ENCODE data around the gene BTBD19. TPM values are rescaled to one million over a fixed set of nuclear protein-coding genes. Genes with fewer than 3 reads are reported as not detected.

Gene BTBD19
- total and polyA plus RNA-seq, 2 donors (not counting 1 experiment from before 2014, with no cell fraction given), result 5.0 to 8.7 TPM

- Histone ChIP-seq H3K9ac (ENCODE audit: insufficient read depth, low read length) (no peak overlapping the region), H4K20me1 (ENCODE audit: control insufficient read depth, extremely low read depth, insufficient read depth, low read length) (no peaks in the 10 kb centered on the region), H3K4me2 (ENCODE audit: extremely low read depth, insufficient read depth, low read length) (peak overlapping the region; percentile 25), H3K4me3 (replicated peaks in 1 of 4; ENCODE audit: control extremely low read depth in 1 of 4, insufficient read depth in 1 of 4, low read depth in 3 of 4, low read length in 4 of 4) (no peak overlapping the region), H3K9me3 (ENCODE audit: control insufficient read depth, insufficient read depth, low read depth, low read length) (no peaks in the 10 kb centered on the region), H2AFZ (ENCODE audit: low read length) (no peak overlapping the region), H3K27ac (ENCODE audit: insufficient read depth, low read length) (no peak overlapping the region), H3K4me1 (ENCODE audit: control insufficient read depth, extremely low read depth, insufficient read depth, low read length) (peaks cover 8% of the 10 kb centered on the region), H3K36me3 (ENCODE audit: control insufficient read depth, insufficient read depth, low read length) (no peaks in the 10 kb centered on the region), H3K27me3 (ENCODE audit: control insufficient read depth, insufficient read depth, low read length) (no peaks in the 10 kb centered on the region), H3K79me2 (ENCODE audit: control insufficient read depth, insufficient read depth, low read length) (no peaks in the 10 kb centered on the region)
- DNase-seq (ENCODE audit: low read depth in 2 of 2), result no peak
- TF ChIP-seq CTCF (conservative IDR thresholded peaks at IDR 0.05 in 1 of 2, IDR thresholded peaks at IDR 0.05 in 1 of 2; ENCODE audit: low read depth in 1 of 2, low read length in 2 of 2) (no peak), EZH2 (IDR thresholded peaks at IDR 0.05; ENCODE audit: low read length, missing control alignments) (no peak)
Measured at GRCh38 chr1:44786841-44787426, 21.4 kb upstream of the BTBD19 start.

- Histone ChIP-seq H3K4me2 (ENCODE audit: extremely low read depth, insufficient read depth, low read length) (no peak overlapping the region), H3K79me2 (ENCODE audit: control insufficient read depth, insufficient read depth, low read length) (no peaks in the 10 kb centered on the region), H3K9ac (ENCODE audit: insufficient read depth, low read length) (no peak overlapping the region), H2AFZ (ENCODE audit: low read length) (no peak overlapping the region), H3K4me1 (ENCODE audit: control insufficient read depth, extremely low read depth, insufficient read depth, low read length) (peaks cover 8% of the 10 kb centered on the region), H3K4me3 (replicated peaks in 1 of 4; ENCODE audit: control extremely low read depth in 1 of 4, insufficient read depth in 1 of 4, low read depth in 3 of 4, low read length in 4 of 4) (no peak overlapping the region), H3K27ac (ENCODE audit: insufficient read depth, low read length) (no peak overlapping the region), H3K27me3 (ENCODE audit: control insufficient read depth, insufficient read depth, low read length) (no peaks in the 10 kb centered on the region), H3K36me3 (ENCODE audit: control insufficient read depth, insufficient read depth, low read length) (no peaks in the 10 kb centered on the region), H3K9me3 (ENCODE audit: control insufficient read depth, insufficient read depth, low read depth, low read length) (no peaks in the 10 kb centered on the region), H4K20me1 (ENCODE audit: control insufficient read depth, extremely low read depth, insufficient read depth, low read length) (no peaks in the 10 kb centered on the region)
- TF ChIP-seq EZH2 (IDR thresholded peaks at IDR 0.05; ENCODE audit: low read length, missing control alignments) (no peak), CTCF (conservative IDR thresholded peaks at IDR 0.05 in 1 of 2, IDR thresholded peaks at IDR 0.05 in 1 of 2; ENCODE audit: low read depth in 1 of 2, low read length in 2 of 2) (no peak)
- no peak for DNase-seq (ENCODE audit: low read depth in 2 of 2)
Measured at GRCh38 chr1:44787506-44787905, 20.8 kb upstream of the BTBD19 start.

- H3K9me3 ChIP-seq (ENCODE audit: control insufficient read depth, insufficient read depth, low read depth, low read length), result no peaks in the 10 kb centered on the region
- H3K27ac ChIP-seq (ENCODE audit: insufficient read depth, low read length), result no peak within 1 kb of the TSS
- H3K36me3 ChIP-seq (ENCODE audit: control insufficient read depth, insufficient read depth, low read length), result no peaks in the 10 kb centered on the region
- H3K79me2 ChIP-seq (ENCODE audit: control insufficient read depth, insufficient read depth, low read length), result no peaks in the 10 kb centered on the region
- H3K4me2 ChIP-seq (ENCODE audit: extremely low read depth, insufficient read depth, low read length), result no peak within 1 kb of the TSS
- TF ChIP-seq EZH2 (IDR thresholded peaks at IDR 0.05; ENCODE audit: low read length, missing control alignments), result no peak
- TF ChIP-seq CTCF (conservative IDR thresholded peaks at IDR 0.05 in 1 of 2, IDR thresholded peaks at IDR 0.05 in 1 of 2; ENCODE audit: low read depth in 1 of 2, low read length in 2 of 2), result no peak
- H3K4me1 ChIP-seq (ENCODE audit: control insufficient read depth, extremely low read depth, insufficient read depth, low read length), result peaks cover 8% of the 10 kb centered on the region
- no peaks in the 10 kb centered on the region for H4K20me1 ChIP-seq (ENCODE audit: control insufficient read depth, extremely low read depth, insufficient read depth, low read length)
- no peak within 1 kb of the TSS for H3K4me3 ChIP-seq (replicated peaks in 1 of 4; ENCODE audit: control extremely low read depth in 1 of 4, insufficient read depth in 1 of 4, low read depth in 3 of 4, low read length in 4 of 4)
- DNase-seq (ENCODE audit: low read depth in 2 of 2), result no peak
- H3K9ac ChIP-seq (ENCODE audit: insufficient read depth, low read length), result no peak within 1 kb of the TSS
- H2AFZ ChIP-seq (ENCODE audit: low read length), result no peak within 1 kb of the TSS
- H3K27me3 ChIP-seq (ENCODE audit: control insufficient read depth, insufficient read depth, low read length), result no peaks in the 10 kb centered on the region
Measured at GRCh38 chr1:44788120-44788860, 20.0 kb upstream of the BTBD19 start, which contains the start of gene BEST4. Gene BEST4, minus strand, starts transcription at chr1:44788170. Its CDS starts 465 bp downstream, at chr1:44787705.

Data from fibroblast of lung (primary cell).